Stimulated activated CD4-positive, alpha-beta T cell treated with anti-CD3 and anti-CD28 coated beads, Interleukin-1b, Interleukin-23, amount 100 ng/mL, for 24 hours (primary cell): Measurements from ENCODE around the gene TNIP1.

Experiments used
- DNase-seq, 4 experiments: peaks; one replicate each; pipeline ENCODE4 v3.0.0-alpha.2; 2020; ENCODE audit warnings: low read depth in 4 of 4, low spot score in 1 of 4

The TNIP1 gene

GRCh38 chr5:151023651-151024050, 57.2 kb downstream of the TNIP1 start:
- no peak for DNase-seq

- no peak for DNase-seq
Observed at GRCh38 chr5:151023047-151023615, 57.7 kb downstream of the TNIP1 start.

GRCh38 chr5:151022511-151023018, 58.3 kb downstream of the TNIP1 start:
- no peak for DNase-seq

GRCh38 chr5:151021746-151022145, 59.1 kb downstream of the TNIP1 start:
- no peak for DNase-seq

GRCh38 chr5:151020304-151021110, 60.3 kb downstream of the TNIP1 start, which contains the start of gene GPX3:
Gene GPX3 (plus strand): TSS chr5:151020591. CDS start chr5:151020655, 64 bp downstream.
- DNase-seq: peak in 1 of 4 experiments; percentile 22

GRCh38 chr5:151019331-151019730, 61.5 kb downstream of the TNIP1 start:
- no peak for DNase-seq

GRCh38 chr5:151018846-151019245, 62.0 kb downstream of the TNIP1 start:
- DNase-seq: no peak

GRCh38 chr5:151017897-151018296, 62.9 kb downstream of the TNIP1 start:
- DNase-seq: no peak

- DNase-seq: no peak
Observed at GRCh38 chr5:151016700-151017099, 64.1 kb downstream of the TNIP1 start.

- no peak for DNase-seq
Observed at GRCh38 chr5:151015974-151016587, 64.8 kb downstream of the TNIP1 start.

GRCh38 chr5:151014680-151015343, 66.0 kb downstream of the TNIP1 start:
- DNase-seq: no peak

- no peak for DNase-seq
Observed at GRCh38 chr5:151012862-151013261, 68.0 kb downstream of the TNIP1 start.

- DNase-seq: no peak
Observed at GRCh38 chr5:151008906-151009305, 71.9 kb downstream of the TNIP1 start.

- no peak for DNase-seq
Observed at GRCh38 chr5:151008210-151008491, 72.7 kb downstream of the TNIP1 start.

- DNase-seq: no peak
Observed at GRCh38 chr5:151007430-151008209, 73.2 kb downstream of the TNIP1 start.

- DNase-seq: no peak
Observed at GRCh38 chr5:151006704-151007334, 74.0 kb downstream of the TNIP1 start.

- DNase-seq: no peak
Observed at GRCh38 chr5:151005950-151006576, 74.8 kb downstream of the TNIP1 start.

GRCh38 chr5:151005187-151005949, 75.5 kb downstream of the TNIP1 start:
- no peak for DNase-seq

GRCh38 chr5:151004499-151004898, 76.3 kb downstream of the TNIP1 start:
- DNase-seq: no peak
